ENCODE measurements around the gene PCK2.

The PCK2 gene

DNA sequence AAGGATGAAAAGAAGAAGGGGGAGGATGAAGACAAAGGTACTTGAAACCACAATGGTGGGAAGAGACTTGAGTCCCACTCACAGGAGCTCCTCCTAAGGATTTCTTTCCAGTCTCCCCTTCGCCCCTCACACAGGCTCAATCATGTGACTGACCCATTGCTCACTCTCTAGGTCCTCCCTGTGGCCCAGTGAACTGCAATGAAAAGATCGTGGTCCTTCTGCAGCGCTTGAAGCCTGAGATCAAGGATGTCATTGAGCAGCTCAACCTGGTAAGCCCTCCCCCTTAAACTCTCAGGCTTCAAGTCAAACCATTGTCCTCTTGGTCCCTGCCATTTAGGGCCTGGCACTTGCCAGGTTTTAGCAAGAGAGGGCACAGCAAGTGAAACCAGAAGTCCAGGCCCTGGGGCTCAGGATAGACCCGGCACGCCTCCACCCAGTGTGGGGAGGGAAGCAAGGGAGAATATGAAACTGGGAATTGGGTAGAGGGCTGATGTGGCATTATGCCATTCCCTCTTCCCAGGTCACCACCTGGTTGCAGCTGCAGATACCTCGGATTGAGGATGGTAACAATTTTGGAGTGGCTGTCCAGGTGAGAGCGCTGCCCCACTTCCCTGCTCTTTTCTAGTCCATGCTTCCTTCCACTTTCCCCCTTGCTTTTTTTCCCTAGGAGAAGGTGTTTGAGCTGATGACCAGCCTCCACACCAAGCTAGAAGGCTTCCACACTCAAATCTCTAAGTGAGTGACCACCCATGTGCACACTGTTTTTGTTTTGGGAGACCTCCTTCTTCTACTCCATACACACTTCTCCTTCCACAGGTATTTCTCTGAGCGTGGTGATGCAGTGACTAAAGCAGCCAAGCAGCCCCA is 43.7 kb downstream of the PCK2 start:
- DNase-seq (ENCODE audit: low spot score): no peak

- DNase-seq (ENCODE audit: low spot score): no peak
Measured at GRCh38 chr14:24138396-24139271, 44.5 kb downstream of the PCK2 start.

DNA sequence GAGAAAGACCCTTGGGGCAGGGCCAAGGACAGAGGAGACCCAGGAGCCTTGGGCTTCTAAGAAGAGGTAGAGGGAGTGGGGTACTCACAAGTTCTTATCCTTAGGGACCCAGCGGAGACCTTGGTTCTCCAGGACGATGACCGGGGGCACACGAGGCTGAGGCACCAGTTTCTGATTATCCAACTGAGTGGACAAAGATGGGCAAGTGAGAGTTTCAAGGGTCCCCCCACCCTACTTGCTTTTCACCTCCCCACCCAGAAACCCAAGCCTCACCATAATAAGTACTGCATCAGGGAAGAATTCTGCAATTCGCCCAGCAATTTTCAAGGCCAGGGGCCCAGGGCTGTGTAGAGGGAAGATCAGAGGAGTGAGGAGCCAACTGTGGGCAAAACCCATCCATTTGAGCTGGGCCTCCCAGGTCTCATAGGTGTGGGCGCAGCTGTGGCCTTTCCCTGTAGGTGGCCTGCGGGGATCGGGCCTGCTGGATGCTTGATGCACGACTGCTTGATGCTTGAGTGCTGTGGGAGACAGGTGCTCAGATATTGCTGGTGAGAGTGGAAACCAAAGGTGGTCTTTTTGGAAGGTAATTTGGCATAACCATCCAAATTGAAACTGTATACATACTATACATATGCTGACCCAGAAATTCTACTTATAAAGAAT is 45.3 kb downstream of the PCK2 start:
- DNase-seq (ENCODE audit: low spot score): no peak

DNA sequence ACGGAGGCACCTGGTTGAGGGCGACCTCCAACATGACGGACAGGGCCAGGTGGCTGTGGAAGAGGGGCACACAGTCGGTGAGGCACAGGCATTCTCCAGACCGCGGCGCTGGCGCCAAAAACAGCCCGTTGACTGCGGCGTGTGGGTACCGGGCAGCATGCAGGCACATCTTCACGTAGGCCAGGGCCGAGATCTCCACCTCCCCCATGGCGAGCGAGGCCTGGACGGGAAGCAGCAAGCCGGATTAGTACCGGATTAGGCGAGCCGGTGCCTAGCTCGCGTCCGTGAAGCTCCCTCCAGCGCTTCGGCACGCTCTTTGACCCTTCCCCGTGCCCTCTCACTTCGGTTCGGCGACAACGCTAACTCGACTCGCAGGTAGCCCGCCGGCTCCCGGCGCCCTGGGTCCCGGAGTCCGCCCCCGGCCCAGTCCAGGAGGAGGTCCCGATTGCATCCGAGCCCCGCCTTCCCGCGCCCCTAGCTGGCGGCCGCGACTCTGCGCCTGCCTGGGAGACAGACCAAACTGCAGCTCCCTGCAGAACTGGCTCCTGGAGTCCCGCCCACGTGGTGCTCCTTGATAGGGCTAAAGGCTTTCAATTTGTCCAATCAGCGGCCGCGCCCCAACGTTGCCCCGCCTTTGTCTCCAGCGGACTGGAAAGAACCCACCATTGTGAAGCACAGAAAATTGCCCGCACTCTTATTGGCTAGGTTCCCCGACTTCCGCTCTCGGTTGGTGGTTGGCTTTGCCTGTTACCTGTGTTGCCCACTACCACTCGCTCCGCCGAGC is 47.2 kb downstream of the PCK2 start, which contains the start of gene EMC9:
TSS of gene EMC9 (minus strand) at position 495 of the 784 bp plus-strand sequence. CDS start at position 208, 287 bp downstream.
- DNase-seq (ENCODE audit: low spot score): peak; percentile 99

GRCh38 chr14:24143511-24143910 is 49.4 kb downstream of the PCK2 start:
- DNase-seq (ENCODE audit: low spot score): no peak

- DNase-seq (ENCODE audit: low spot score): no peak
Measured at GRCh38 chr14:24144451-24144850, 50.3 kb downstream of the PCK2 start.

DNA sequence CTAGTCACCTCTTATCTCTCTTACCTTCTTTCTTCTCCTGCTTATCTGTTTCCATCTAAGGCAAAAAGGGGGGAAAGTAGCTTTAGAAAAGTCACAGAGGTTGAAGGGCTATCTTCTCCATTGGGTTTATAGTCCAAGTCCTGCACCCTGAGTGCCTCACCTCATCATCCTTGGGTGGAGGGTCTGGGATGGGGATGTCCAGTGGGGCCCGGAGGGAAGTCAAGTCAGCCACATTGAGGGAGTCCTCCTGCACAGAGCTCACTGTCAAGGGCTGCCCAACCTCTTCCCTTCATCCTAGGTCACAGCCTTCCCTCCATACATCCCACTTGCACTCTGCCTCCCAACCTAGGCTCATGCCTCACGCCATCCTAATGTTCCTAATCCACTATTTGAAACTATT is 51.1 kb downstream of the PCK2 start:
- DNase-seq (ENCODE audit: low spot score): no peak

DNA sequence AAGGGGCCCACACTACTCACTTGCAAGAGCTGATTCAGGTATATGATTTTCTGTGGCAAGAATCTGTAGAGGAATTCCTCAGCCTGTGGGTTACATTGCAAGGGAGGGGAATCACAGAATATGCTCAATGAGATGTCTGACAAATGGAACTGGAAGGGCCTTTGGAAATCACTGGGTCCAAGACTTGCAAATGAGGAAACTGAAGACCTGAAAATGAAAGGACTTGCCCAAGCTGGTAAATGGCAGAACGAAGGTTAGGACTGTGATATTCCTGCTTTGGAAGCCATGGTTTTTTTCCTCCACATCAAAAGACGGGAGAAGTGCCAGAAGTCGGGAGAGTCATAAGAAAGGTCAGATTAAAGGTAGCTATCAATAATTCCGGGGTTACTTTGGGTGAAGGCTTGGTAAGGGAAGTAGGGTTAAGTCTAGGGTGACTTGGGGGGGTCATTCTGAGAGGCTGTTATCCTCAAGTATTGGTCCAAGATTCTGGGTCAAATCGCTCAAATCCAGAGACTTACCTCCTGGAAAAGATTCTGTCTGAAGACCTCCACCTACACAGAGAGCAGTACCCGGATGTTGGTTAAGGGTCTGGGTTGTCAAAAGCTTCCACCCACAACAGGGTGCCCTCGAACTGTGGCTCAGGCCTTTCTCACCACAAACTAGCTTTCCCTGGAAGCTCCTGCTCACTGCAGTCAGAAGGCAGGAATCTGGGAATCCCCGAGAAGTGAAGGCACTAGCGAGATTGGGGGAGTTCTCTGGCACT is 51.8 kb downstream of the PCK2 start:
- DNase-seq (ENCODE audit: low spot score): no peak

DNA sequence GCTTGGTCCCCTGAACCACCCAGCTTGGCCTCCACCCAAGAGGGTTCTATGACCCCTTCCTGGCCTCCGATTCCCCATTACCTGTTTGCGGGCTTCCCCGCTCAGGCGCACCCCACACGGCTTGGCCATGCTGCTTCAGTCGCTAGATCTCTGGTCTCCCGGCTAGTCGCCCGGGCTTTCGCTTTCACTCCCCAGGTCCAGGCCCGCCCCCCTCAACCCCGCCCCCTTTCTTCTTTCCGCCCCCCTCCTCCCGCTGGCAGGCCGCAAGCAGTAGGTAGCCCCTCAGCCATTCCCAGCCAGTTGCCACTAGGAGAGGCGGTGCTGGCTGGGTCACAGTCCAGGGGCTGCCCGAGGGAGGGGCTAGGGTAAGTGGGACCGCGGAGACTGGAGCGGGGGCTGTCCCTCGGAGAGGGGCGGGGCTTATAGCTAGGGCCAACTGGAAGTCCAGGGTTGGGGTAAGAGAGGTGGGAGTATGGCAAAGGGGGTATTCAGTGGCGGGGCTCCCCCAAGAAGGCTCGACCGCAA is 52.4 kb downstream of the PCK2 start, which contains the start of gene PSME2:
TSS of gene PSME2 (minus strand) at position 158 of the 525 bp plus-strand sequence. CDS start at position 129, 29 bp downstream.
- DNase-seq (ENCODE audit: low spot score): peak; percentile 98

DNA sequence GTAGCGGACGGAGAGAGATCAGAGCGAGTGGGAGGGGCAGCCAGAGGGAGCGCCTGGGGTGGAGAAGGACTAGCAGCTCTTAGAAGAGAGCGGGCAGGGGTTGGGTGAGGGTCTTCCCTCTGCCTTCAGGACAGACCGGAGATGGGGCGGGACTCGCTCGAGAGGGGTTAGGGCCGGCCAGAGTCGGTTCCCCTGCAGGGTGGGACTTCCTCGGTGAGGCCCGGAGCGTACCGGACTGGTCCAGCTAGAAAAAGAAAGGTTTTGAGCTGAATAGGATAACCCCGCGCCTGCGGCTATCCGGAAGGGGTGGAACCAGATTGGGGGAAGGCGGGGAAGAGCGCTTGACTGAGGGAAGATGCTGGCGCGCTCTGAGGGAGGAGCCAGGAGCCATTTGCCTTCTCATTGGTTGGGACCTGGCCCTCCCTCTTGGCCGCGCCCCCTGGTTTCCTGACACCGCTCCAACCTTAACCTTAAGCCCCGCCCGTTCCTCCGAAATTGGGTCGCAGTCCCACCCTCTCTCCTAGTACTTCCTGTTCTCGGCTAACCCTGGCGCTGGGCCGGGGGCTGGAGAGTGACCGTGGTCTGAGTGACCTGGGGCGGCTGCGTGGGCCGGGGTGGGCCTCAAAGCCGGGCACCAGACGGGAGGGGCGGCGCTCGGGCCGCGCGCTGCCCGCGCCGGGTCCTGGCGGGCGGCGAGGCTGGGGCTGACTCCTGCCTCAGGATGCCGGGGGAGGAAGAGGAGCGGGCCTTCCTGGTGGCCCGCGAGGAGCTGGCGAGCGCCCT is 53.1 kb downstream of the PCK2 start, which contains the start of gene RNF31:
TSS of gene RNF31 (plus strand) at position 521 of the 783 bp plus-strand sequence. CDS start at position 722, 201 bp downstream.
- peak; percentile 97 for DNase-seq (ENCODE audit: low spot score)

- DNase-seq (ENCODE audit: low spot score): no peak
Measured at GRCh38 chr14:24147761-24148428, 53.8 kb downstream of the PCK2 start.

- DNase-seq (ENCODE audit: low spot score): no peak
Measured at GRCh38 chr14:24149302-24149969, 55.3 kb downstream of the PCK2 start.

- DNase-seq (ENCODE audit: low spot score): no peak
Measured at GRCh38 chr14:24150061-24150460, 56.0 kb downstream of the PCK2 start.

DNA sequence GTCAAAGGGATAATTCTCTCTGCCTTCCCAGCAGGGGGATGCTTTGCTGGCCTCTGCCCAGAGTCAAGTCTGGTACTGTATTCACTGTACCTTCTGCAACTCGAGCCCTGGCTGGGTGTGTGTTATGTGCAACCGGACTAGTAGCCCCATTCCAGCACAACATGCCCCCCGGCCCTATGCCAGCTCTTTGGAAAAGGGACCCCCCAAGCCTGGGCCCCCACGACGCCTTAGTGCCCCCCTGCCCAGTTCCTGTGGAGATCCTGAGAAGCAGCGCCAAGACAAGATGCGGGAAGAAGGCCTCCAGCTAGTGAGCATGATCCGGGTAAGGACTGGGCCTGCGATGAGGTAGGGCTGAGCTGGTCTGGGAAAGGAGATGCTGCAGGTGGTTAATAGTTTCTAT is 56.5 kb downstream of the PCK2 start:
- DNase-seq (ENCODE audit: low spot score): no peak

- no peak for DNase-seq (ENCODE audit: low spot score)
Measured at GRCh38 chr14:24150993-24151392, 56.9 kb downstream of the PCK2 start.

- DNase-seq (ENCODE audit: low spot score): no peak
Measured at GRCh38 chr14:24151404-24152080, 57.4 kb downstream of the PCK2 start.
